Measurements from ENCODE around the gene LCE2D. TPM values are rescaled to one million over a fixed set of nuclear protein-coding genes. Genes with fewer than 3 reads are reported as not detected.

The LCE2D gene
- total RNA-seq: not detected in 2 replicates

- no peak within 1 kb of the TSS for H3K4me3 ChIP-seq (ENCODE audit: low read depth, low read length)
- no peak for TF ChIP-seq CTCF (IDR thresholded peaks at IDR 0.05; ENCODE audit: insufficient read depth, low read depth, low read length)
- no peak for DNase-seq (ENCODE audit: low read depth)
These were observed at the start of gene LCE2D for GRCh38 chr1:152663098-152663497. LCE2D (plus strand) TSS chr1:152663380; CDS start chr1:152664106, 726 bp downstream.

- H3K4me3 ChIP-seq (ENCODE audit: low read depth, low read length): no peak within 1 kb of the TSS
- TF ChIP-seq CTCF (IDR thresholded peaks at IDR 0.05; ENCODE audit: insufficient read depth, low read depth, low read length): no peak
- DNase-seq (ENCODE audit: low read depth): no peak
These were observed 49.7 kb upstream of the LCE2D start, which contains the start of gene LCE3B for GRCh38 chr1:152613511-152613910. LCE3B (plus strand) TSS chr1:152613811; CDS start chr1:152613811, 0 bp downstream.

- no peak for DNase-seq (ENCODE audit: low read depth)
- no peak for TF ChIP-seq CTCF (IDR thresholded peaks at IDR 0.05; ENCODE audit: insufficient read depth, low read depth, low read length)
- no peak overlapping the region for H3K4me3 ChIP-seq (ENCODE audit: low read depth, low read length)
These were observed 41.2 kb upstream of the LCE2D start for GRCh38 chr1:152621993-152622392.

- TF ChIP-seq CTCF (IDR thresholded peaks at IDR 0.05; ENCODE audit: insufficient read depth, low read depth, low read length): no peak
- H3K4me3 ChIP-seq (ENCODE audit: low read depth, low read length): no peak within 1 kb of the TSS
- DNase-seq (ENCODE audit: low read depth): no peak
These were observed 40.4 kb upstream of the LCE2D start, which contains the start of gene LCE3A for GRCh38 chr1:152622803-152623202. LCE3A (minus strand) TSS chr1:152623103; CDS start chr1:152623103, 0 bp downstream.

- no peak for TF ChIP-seq CTCF (IDR thresholded peaks at IDR 0.05; ENCODE audit: insufficient read depth, low read depth, low read length)
- H3K4me3 ChIP-seq (ENCODE audit: low read depth, low read length): no peak overlapping the region
- DNase-seq (ENCODE audit: low read depth): no peak
These were observed 39.9 kb upstream of the LCE2D start for GRCh38 chr1:152623203-152623844.

GRCh38 chr1:152626744-152627143, 36.4 kb upstream of the LCE2D start:
- TF ChIP-seq CTCF (IDR thresholded peaks at IDR 0.05; ENCODE audit: insufficient read depth, low read depth, low read length): no peak
- no peak overlapping the region for H3K4me3 ChIP-seq (ENCODE audit: low read depth, low read length)
- DNase-seq (ENCODE audit: low read depth): no peak

- no peak for DNase-seq (ENCODE audit: low read depth)
- TF ChIP-seq CTCF (IDR thresholded peaks at IDR 0.05; ENCODE audit: insufficient read depth, low read depth, low read length): no peak
- H3K4me3 ChIP-seq (ENCODE audit: low read depth, low read length): no peak overlapping the region
These were observed 32.6 kb upstream of the LCE2D start for GRCh38 chr1:152630596-152630995.
